Measurements from ENCODE around the gene SGMS1. TPM values are rescaled to one million over a fixed set of nuclear protein-coding genes. Genes with fewer than 3 reads are reported as not detected.

SGMS1 gene
- total RNA-seq, 2 donors from 2014 or later: 19.4 to 19.5 TPM

GRCh38 chr10:50618624-50619023 lies 5.1 kb downstream of the SGMS1 start:
- Histone ChIP-seq H3K27ac (no peak overlapping the region), H3K9ac (ENCODE audit: low read depth in 2 of 2, low read length in 2 of 2) (no peak overlapping the region), H3K4me3 (no peak overlapping the region), H3K36me3 (no peaks in the 10 kb centered on the region), H3K9me3 (no peaks in the 10 kb centered on the region), H3K4me1 (peaks cover 6% of the 10 kb centered on the region), H3K27me3 (no peaks in the 10 kb centered on the region)
- intact Hi-C loops (cut with DNase I): no loop called here
- TF ChIP-seq CTCF (IDR thresholded peaks at IDR 0.05): no peak
- no peak for DNase-seq

GRCh38 chr10:50615658-50616057 lies 8.1 kb downstream of the SGMS1 start:
- TF ChIP-seq CTCF (IDR thresholded peaks at IDR 0.05): no peak
- H3K9me3 ChIP-seq: no peaks in the 10 kb centered on the region
- no peak overlapping the region for H3K27ac ChIP-seq
- no peak overlapping the region for H3K4me3 ChIP-seq
- intact Hi-C loops (cut with DNase I): no loop called here
- no peak overlapping the region for H3K9ac ChIP-seq (ENCODE audit: low read depth in 2 of 2, low read length in 2 of 2)
- no peak for DNase-seq
- H3K36me3 ChIP-seq: no peaks in the 10 kb centered on the region
- H3K4me1 ChIP-seq: no peaks in the 10 kb centered on the region
- no peaks in the 10 kb centered on the region for H3K27me3 ChIP-seq

GRCh38 chr10:50614444-50615137 lies 9.2 kb downstream of the SGMS1 start:
- no peak overlapping the region for H3K9ac ChIP-seq (ENCODE audit: low read depth in 2 of 2, low read length in 2 of 2)
- no peaks in the 10 kb centered on the region for H3K36me3 ChIP-seq
- no peak for DNase-seq
- intact Hi-C loops (cut with DNase I): no loop called here
- no peak overlapping the region for H3K4me3 ChIP-seq
- no peaks in the 10 kb centered on the region for H3K9me3 ChIP-seq
- no peak overlapping the region for H3K27ac ChIP-seq
- no peaks in the 10 kb centered on the region for H3K27me3 ChIP-seq
- peak; percentile 25 for TF ChIP-seq CTCF (IDR thresholded peaks at IDR 0.05)
- H3K4me1 ChIP-seq: no peaks in the 10 kb centered on the region

GRCh38 chr10:50613726-50614443 lies 9.9 kb downstream of the SGMS1 start:
- no peak for TF ChIP-seq CTCF (IDR thresholded peaks at IDR 0.05)
- no peak overlapping the region for H3K27ac ChIP-seq
- no peak overlapping the region for H3K4me3 ChIP-seq
- no peaks in the 10 kb centered on the region for H3K27me3 ChIP-seq
- no peaks in the 10 kb centered on the region for H3K9me3 ChIP-seq
- no peaks in the 10 kb centered on the region for H3K4me1 ChIP-seq
- no peak for DNase-seq
- no peaks in the 10 kb centered on the region for H3K36me3 ChIP-seq
- intact Hi-C loops (cut with DNase I): no loop called here
- no peak overlapping the region for H3K9ac ChIP-seq (ENCODE audit: low read depth in 2 of 2, low read length in 2 of 2)

GRCh38 chr10:50613150-50613549 lies 10.6 kb downstream of the SGMS1 start:
- no peaks in the 10 kb centered on the region for H3K27me3 ChIP-seq
- DNase-seq: no peak
- H3K9ac ChIP-seq (ENCODE audit: low read depth in 2 of 2, low read length in 2 of 2): no peak overlapping the region
- no peak overlapping the region for H3K27ac ChIP-seq
- TF ChIP-seq CTCF (IDR thresholded peaks at IDR 0.05): no peak
- no peaks in the 10 kb centered on the region for H3K4me1 ChIP-seq
- no peak overlapping the region for H3K4me3 ChIP-seq
- no peaks in the 10 kb centered on the region for H3K9me3 ChIP-seq
- no peaks in the 10 kb centered on the region for H3K36me3 ChIP-seq
- intact Hi-C loops (cut with DNase I): no loop called here
